Lower leg skin (tissue), 3 donors: ENCODE measurements around the gene SGO1.

ENCODE experiments used
- CTCF ChIP-seq, 3 donors: fragments of 450-650 bp; IDR thresholded peaks; one replicate each; pipeline ENCODE4 v1.5.1; 2016; ENCODE audit warnings: antibody characterized with exemption in 3 of 3, mild to moderate bottlenecking in 3 of 3, moderate library complexity in 2 of 3
- POLR2A ChIP-seq, 2 donors: fragments of 450-650 bp; IDR thresholded peaks; one replicate each; pipeline ENCODE4 v1.6.1; 2016 to 2017; ENCODE audit warnings: antibody characterized with exemption in 2 of 2, mild to moderate bottlenecking in 1 of 2, moderate library complexity in 1 of 2

- no peak for TF ChIP-seq POLR2A (IDR thresholded peaks at IDR 0.05)
- TF ChIP-seq CTCF (IDR thresholded peaks at IDR 0.05), result no peak
These were observed 38.6 kb downstream of the SGO1 start for GRCh38 chr3:20147361-20147760.
